ENCODE results near the gene TDO2.

DNA sequence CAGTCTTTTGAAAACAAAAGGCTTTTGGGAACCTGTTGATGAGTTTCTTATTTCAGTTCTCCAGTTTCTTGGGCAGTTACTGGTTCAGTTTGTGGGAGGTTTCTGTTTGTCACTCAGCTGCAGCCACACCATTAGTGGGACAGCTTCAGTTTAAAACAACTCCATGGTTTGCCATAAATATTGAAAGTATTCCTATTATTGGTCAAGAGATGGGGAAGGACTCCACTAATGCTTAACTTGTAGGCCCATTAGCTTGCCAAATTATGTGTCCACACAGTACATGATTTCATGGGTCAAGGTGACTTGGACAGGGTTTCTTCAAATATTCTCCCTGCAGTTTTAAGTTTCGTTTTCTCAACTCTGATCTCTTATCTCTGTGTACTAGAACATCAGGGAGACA, 21.9 kb upstream of the TDO2 start:
- TF ChIP-seq CTCF (conservative IDR thresholded peaks at IDR 0.05; ENCODE audit: low read depth, low read length) (no peak), EZH2 (IDR thresholded peaks at IDR 0.05; ENCODE audit: low read length, unreplicated experiment) (no peak), EZH2phosphoT487 (IDR thresholded peaks at IDR 0.05; ENCODE audit: borderline replicate concordance, low read length) (no peak)

Data from PC-3 (cell line).